ENCODE data around the gene SGMS2.

Gene SGMS2

DNA sequence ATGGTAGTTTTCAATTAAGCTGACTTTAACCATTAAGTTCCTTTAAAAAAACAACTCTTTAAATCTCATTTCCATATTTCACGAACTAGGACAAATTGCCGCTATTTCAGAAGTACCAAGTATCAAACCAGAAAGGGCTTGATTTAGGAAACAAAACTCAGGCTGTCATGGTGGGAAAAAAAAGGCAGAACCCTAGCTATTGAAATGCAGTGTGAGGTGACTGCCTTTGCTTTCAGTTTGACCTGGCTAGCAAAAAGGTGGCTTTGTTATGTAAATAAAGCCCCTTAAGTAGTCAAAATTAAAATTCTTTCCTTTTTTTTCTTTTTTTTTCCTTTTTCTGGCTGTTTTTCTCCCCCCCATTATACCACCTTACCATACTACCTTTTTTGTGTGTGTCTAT is 66.0 kb downstream of the SGMS2 start:
- DNase-seq (ENCODE audit: extremely low spot score) = no peak
- CTCF ChIA-PET = interaction anchor here (1.6 kb wide), 1 partner anchor 15 kb away, joined by 3 read pairs; no protein-coding TSS in a partner anchor
- TF ChIP-seq, protein P1, sequence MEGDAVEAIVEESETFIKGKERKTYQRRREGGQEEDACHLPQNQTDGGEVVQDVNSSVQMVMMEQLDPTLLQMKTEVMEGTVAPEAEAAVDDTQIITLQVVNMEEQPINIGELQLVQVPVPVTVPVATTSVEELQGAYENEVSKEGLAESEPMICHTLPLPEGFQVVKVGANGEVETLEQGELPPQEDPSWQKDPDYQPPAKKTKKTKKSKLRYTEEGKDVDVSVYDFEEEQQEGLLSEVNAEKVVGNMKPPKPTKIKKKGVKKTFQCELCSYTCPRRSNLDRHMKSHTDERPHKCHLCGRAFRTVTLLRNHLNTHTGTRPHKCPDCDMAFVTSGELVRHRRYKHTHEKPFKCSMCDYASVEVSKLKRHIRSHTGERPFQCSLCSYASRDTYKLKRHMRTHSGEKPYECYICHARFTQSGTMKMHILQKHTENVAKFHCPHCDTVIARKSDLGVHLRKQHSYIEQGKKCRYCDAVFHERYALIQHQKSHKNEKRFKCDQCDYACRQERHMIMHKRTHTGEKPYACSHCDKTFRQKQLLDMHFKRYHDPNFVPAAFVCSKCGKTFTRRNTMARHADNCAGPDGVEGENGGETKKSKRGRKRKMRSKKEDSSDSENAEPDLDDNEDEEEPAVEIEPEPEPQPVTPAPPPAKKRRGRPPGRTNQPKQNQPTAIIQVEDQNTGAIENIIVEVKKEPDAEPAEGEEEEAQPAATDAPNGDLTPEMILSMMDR (IDR thresholded peaks at IDR 0.05; ENCODE audit: control extremely low read depth, extremely low read depth, low read depth, missing control alignments) = no peak
- POLR2A ChIA-PET = no interaction called here

DNA sequence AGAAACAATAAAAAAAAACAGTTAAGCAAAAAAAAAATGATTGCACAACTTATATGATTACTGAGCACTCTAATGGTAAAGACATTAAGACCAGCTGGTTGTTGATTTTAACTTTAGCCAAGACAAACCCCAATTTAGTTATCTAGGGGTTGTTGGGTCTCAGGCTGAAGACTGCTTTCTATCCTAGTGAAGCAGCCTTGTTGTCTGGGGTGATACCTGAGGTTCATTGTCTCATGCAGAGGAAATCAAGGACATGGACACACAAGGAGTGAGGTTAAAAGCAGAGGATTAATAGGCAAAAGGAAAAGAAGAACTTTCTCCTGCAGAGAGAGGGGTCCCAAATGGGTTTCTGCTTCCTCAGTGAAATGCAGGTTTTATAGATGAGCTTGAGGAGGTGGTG is 66.6 kb downstream of the SGMS2 start:
- DNase-seq (ENCODE audit: extremely low spot score) = no peak
- POLR2A ChIA-PET = no interaction called here
- TF ChIP-seq, protein P1 (IDR thresholded peaks at IDR 0.05; ENCODE audit: control extremely low read depth, extremely low read depth, low read depth, missing control alignments) = no peak
- CTCF ChIA-PET = interaction anchor here (1.6 kb wide), 1 partner anchor 16 kb away, joined by 3 read pairs; no protein-coding TSS in a partner anchor

DNA sequence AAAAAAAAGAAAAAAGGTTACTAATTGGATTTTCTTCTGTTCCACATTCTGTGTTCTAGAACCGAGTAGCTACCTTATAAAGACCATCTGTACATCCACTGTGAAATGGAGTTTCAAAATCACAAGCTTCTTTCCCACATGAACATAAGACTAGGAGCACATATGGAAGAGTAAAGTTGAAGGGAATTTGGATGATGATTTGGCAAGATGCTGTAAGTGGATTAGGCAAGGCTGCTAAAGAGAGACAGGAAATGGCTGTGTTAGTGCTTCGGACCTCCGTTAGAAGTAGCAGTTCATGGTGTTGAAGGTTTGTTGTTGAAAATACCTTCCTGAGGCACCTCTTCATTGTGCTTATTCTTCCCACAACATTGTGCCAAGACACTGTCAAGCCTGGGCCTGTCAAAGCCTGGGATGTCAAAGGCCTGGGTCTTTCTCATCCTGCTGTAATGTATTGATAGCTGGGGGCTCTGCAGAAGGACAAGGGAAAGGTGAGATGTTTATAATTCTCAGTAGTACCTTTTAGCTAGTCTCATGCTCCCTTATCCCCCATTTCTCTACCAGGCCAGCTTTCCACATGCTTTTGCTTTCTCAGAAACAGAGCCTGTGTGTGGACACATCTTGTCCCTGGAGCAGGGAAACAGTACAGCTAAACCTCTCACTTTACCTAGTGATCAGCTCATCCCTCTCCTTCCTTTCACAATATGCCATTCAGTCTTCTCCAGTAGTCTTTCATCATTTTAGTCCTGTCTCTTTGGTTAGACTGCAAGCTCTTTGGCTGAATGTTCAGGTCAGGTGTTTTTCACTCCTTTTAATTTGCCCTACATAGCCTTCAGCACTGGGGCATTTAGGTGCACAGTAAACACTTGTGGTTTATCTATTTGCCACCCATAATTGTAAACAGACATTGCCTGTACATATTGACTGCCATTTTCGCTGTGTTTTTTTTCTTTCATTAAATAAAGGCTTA is 68.7 kb downstream of the SGMS2 start:
- TF ChIP-seq, protein P1 (IDR thresholded peaks at IDR 0.05; ENCODE audit: control extremely low read depth, extremely low read depth, low read depth, missing control alignments) = no peak
- ChIA-PET CTCF (interaction anchor here (0.7 to 1.4 kb wide), 3 partner anchors 11 to 135 kb away, joined by 3 to 5 read pairs (median 3); no protein-coding TSS in a partner anchor), POLR2A (no interaction called here)
- no peak for DNase-seq (ENCODE audit: extremely low spot score)

DNA sequence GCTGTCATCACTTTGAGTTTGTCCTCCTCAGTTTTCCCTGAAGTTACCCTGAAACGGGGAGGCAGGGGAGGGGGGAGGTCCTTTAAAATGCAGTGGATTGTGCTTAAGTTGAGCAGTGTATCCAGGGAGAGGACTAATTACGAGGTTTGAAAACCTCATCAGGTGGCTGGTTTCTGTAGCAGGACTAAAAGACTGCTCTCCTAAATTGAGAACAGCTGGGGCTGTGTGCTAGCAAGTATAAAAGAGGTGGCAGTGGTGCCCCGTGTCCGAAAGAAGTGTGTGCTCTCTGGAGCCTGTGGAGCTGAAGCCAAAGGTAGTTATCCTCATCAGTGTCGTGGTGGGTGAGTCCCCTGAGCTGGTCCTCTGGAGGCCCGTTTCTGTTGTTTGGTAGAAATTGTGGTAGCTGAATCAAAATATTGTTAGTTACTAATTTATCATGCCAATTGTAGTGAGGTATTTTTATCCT is 69.4 kb downstream of the SGMS2 start:
- TF ChIP-seq, protein P1 (IDR thresholded peaks at IDR 0.05; ENCODE audit: control extremely low read depth, extremely low read depth, low read depth, missing control alignments) = no peak
- ChIA-PET POLR2A (no interaction called here), CTCF (interaction anchor here (1.1 to 1.4 kb wide), 2 partner anchors 12 to 136 kb away, joined by 3 to 5 read pairs; no protein-coding TSS in a partner anchor)
- no peak for DNase-seq (ENCODE audit: extremely low spot score)

DNA sequence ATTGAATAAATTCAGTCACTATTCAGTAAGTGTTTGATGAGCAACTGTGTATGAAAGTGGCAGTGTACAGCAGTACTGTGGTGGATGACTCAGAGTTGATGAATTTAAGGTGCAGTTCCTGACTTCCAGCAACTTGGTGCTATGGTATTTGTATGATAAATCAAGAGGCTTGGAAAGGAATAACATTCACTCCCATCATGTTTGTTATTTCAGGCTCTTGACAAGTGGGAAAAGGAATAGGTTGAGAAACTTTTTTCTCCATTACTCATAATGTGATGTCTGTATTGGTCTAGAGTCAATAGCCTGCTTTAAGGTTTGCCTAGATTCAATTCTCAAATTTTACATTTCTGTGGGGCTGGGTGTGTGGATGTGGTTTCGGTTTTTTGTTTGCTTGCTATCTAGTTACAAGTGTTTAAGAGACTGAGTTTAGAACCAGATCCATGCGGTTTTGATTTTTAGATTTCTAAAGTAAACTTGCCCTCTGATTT is 71.5 kb downstream of the SGMS2 start:
- ChIA-PET POLR2A (no interaction called here), CTCF (no interaction called here)
- TF ChIP-seq, protein P1 (IDR thresholded peaks at IDR 0.05; ENCODE audit: control extremely low read depth, extremely low read depth, low read depth, missing control alignments) = no peak
- DNase-seq (ENCODE audit: extremely low spot score) = no peak

DNA sequence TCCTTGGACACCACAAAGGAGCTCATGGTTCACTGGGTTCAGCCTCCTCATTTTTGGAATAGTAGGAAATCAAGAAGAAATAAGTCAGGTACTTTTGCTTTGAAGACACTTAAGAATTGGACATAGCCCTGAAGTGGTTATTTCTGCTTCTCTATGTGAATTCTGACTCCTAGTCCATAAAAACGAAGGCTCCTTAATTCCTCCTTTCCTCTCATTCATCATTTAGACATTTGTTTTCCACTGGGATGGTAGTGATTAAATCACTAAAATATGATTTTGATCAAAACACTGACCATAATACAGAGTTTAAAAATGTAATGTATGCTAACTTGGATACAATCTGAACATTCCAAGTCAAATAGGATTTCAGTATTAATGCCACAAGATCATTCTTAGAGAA is 71.9 kb downstream of the SGMS2 start:
- POLR2A ChIA-PET = no interaction called here
- no peak for DNase-seq (ENCODE audit: extremely low spot score)
- TF ChIP-seq, protein P1 (IDR thresholded peaks at IDR 0.05; ENCODE audit: control extremely low read depth, extremely low read depth, low read depth, missing control alignments) = no peak
- CTCF ChIA-PET = no interaction called here
